GM19452 (cell line): ENCODE measurements around the gene AMPD3.

Experiments
- ATAC-seq: cut with Tn5 transposase; IDR thresholded peaks from one replicate; pipeline ENCODE4 v1.9.1; 2021; ENCODE audit not compliant: unreplicated experiment

Gene AMPD3

DNA sequence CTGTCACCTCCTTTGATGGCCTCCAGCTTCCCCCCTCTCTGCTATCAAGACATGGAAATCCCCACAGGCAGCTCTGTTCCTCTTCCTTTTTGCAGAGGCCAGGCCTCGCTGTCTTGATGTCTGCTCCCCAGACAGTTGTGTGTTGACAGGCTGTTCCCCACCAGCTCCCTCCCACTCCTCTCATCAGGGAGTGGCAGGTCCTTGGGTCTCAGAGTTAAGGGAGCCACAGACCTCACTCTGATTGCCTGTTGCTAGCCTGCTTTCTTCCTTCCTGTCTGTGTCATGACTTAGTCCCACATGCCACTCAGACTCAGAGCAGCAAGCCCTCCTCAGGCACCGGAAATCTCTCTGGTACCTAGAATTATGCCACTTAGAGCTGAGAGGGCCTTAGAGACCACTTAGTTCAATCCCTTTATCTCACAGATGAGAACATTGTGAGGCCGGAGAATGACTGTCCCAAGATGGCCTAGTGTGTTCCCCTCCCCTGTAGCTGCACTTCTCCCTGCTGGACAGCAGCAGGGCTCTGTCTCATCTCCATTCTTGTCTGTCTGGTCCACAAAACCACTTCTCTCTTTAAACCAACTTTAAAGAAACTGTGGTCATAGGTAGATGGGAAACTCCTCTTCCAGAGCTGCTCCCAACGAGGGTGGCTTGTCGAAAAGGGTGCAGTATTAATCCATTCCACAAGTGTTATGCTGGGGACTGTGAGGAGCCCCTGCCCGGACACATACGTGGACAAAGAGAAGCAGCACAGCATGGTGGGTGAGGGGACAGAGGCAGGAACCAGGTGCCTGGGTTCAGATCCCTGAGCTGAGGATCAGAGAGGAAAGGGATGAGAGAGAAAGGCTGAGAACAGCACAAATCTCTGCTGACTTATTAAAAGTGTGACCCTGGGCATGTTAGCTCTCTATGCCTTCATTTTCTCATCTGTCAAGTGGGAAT, 4.2 kb downstream of the AMPD3 start:
- ATAC-seq = peak; percentile 52

GRCh38 chr11:10460611-10461275, 5.7 kb downstream of the AMPD3 start:
- no peak for ATAC-seq

DNA sequence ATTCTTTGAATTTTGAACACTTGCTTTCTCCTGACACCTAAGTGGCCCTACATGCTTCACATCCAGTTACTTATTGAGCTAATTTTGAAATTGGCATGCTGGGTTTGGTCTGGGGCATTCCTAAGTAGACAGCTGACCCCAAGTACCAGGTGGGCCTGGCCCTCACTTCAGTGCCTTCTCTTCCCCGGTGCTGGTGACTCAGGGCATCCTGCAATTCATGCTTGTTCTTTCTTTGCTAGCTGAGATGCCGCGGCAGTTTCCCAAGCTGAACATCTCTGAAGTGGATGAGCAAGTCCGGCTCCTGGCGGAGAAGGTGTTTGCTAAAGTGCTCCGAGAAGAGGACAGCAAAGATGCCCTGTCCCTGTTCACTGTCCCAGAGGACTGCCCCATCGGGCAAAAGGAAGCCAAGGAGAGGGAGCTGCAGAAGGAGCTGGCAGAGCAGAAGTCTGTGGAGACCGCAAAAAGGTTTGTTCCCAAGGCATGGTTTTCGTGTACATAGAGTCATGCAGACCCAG, 6.3 kb downstream of the AMPD3 start:
- ATAC-seq = no peak

DNA sequence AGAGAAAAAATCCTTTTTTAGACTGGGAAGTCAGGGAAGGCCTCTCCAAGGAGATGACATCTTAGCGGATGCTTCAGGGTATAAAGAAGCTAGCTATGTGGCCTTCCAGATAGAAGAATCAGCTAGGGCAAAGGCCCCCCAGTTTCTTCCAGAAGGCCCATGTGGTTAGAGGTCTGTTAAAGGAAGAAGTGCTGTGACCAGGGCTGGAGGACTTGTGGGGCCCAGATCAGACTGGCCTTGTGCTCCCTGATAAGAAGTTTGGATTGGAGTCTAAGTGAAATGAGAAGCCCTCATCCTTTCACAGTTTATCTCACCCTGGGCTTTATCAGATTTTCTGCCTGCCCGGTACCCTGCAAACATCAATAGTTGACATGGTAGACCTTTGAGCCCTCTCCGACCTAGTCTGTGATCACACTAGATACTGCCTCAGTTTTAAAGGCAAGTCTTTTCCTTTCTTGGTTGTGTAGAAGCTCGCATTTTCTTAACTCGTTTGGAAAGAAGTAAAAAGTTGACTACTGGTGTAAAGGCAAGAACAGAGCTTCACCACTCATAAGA, 7.8 kb downstream of the AMPD3 start:
- no peak for ATAC-seq

- ATAC-seq = no peak
Measured at GRCh38 chr11:10473371-10473770, 18.3 kb downstream of the AMPD3 start.

DNA sequence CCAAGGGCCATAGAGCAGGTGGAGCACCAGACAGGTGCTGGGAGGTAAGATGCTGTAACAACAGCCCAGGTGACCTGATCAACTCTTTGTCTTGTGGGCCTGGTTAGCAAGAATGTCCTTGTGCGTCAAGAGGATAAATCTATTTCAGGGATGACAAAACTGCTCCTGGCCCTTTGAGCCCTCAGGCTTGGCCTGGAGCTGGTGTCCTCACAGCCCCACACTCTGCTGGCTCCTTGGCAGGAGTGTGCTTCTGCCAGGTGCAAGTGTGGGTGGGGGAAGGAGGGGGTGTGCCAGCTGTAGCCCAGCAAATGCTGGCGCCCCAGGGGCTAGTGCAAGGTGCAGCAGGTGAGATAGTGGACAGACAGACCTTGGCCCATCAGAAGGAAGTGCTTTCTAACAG, 19.5 kb downstream of the AMPD3 start:
- ATAC-seq = no peak

DNA sequence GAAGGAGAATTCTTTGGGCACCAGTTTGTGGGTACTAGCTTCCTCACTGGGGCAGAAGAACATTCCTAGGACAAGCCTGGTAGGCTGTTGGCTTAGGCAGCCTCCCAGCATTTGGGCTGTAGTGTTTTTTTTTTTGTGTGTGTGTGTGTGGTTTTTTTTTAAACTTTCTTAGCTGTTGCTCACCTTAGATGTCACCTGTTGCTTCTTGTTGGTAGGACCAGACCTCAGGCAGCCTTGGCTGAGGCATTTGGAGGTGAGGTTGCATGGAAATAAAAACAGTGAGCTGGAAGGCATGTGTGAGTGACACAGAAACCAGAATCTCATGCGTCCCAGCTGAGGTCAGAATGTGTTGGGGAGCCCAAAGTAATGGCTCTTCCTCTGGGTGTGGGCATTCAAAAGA, 21.3 kb downstream of the AMPD3 start:
- ATAC-seq = no peak

- ATAC-seq = no peak
Measured at GRCh38 chr11:10476927-10477689, 22.0 kb downstream of the AMPD3 start.

- ATAC-seq = no peak
Measured at GRCh38 chr11:10477690-10478046, 22.6 kb downstream of the AMPD3 start.

- no peak for ATAC-seq
Measured at GRCh38 chr11:10478066-10478465, 23.0 kb downstream of the AMPD3 start.

GRCh38 chr11:10478574-10479550, 23.8 kb downstream of the AMPD3 start:
- no peak for ATAC-seq

GRCh38 chr11:10480026-10480425, 25.0 kb downstream of the AMPD3 start:
- ATAC-seq = no peak

DNA sequence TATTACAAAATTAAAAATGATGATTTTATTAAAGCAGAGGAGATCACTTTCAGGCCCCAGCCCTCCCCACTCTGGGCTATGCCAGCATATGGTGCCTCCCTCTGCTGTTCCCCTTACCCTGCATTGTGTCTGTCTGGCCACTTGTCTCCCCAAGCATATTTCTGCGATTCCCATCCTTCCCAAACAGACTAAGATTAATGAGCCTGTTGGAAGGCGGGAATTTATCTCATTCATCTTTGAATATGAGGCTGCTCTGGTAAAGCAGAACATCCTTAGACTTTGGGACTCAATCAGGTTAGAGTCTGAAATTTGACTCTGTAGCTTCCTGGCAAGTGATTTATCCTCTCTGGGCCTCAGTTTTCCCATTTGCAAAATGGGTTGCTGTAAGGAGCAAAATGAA, 25.7 kb downstream of the AMPD3 start:
- no peak for ATAC-seq

DNA sequence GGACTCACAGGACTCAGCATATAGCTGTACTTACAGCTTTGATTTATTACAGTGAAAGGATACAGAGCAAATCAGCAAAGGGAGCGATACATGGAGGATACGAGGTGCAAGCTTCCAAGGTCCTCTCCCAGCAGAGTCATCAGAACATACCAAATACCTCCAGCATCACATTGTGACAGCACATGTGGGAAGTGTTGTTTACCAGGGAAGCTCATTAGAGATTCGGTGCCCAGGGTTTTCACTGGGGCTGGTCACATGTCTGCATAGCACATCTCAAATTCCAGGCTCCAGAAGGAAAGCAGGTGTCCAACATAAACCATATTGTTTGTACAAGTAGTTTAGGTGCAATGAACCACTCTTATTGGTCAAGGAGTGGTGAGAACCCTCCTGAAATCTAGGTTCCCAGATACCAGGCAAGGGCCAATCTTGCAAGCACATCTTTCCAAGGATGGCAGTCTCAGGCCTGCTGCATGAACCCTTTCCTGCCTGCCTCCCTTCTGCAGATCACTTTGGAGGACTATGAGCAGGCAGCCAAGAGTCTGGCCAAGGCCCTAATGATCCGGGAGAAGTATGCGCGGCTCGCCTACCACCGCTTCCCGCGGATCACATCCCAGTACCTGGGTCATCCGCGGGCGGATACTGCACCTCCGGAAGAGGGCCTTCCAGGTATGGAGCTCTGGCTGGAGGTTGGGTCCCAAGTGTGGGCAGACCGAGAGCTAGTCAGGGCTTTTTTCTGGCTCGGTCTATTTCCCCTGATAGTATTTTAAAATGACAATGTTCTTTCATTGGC, 26.7 kb downstream of the AMPD3 start:
- no peak for ATAC-seq

GRCh38 chr11:10483174-10483573, 28.1 kb downstream of the AMPD3 start:
- ATAC-seq = no peak

- ATAC-seq = no peak
Measured at GRCh38 chr11:10483584-10483983, 28.5 kb downstream of the AMPD3 start.

DNA sequence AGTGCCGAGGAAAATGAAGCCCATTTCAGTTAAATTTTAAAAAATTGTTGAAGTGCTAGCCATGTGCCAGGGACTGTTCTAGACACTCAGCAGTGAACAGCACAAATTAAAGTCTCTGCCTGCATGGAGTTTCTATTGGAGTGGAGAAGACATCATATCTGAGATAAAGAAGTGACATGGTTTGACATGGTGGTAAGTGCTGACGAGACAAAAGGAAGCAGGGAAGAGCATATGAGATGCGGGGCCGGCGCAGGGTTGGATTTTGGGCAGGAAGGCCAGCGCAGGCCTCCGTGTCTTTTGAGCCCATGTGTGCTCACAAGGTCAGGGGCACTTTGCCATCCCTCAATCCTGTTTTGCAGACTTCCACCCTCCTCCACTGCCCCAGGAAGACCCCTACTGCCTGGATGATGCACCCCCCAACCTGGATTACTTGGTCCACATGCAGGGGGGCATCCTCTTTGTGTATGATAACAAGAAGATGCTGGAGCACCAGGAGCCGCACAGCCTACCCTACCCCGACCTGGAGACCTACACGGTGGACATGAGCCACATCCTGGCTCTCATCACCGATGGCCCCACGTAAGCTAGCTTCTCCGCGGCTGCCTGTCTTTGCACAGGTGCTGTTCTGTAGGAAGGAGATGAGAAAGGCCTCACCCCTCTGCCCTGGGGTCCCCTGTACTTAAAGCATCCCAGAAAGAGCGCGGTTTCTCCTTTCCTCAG, 29.6 kb downstream of the AMPD3 start:
- no peak for ATAC-seq

- ATAC-seq = no peak
Measured at GRCh38 chr11:10485646-10486045, 30.6 kb downstream of the AMPD3 start.
